ENCODE results near the gene KCNMA1.

KCNMA1 gene

GRCh38 chr10:77553966-77554365 lies 83.6 kb downstream of the KCNMA1 start:
- FAIRE-seq, result no peak

GRCh38 chr10:77553311-77553710 lies 84.3 kb downstream of the KCNMA1 start:
- FAIRE-seq, result no peak

GRCh38 chr10:77552252-77552651 lies 85.4 kb downstream of the KCNMA1 start:
- no peak for FAIRE-seq

GRCh38 chr10:77550378-77550777 lies 87.2 kb downstream of the KCNMA1 start:
- no peak for FAIRE-seq

GRCh38 chr10:77548671-77549070 lies 88.9 kb downstream of the KCNMA1 start:
- FAIRE-seq, result no peak

- FAIRE-seq, result no peak
Observed at GRCh38 chr10:77548157-77548556, 89.5 kb downstream of the KCNMA1 start.

GRCh38 chr10:77547307-77548050 lies 90.1 kb downstream of the KCNMA1 start:
- FAIRE-seq, result no peak

GRCh38 chr10:77546042-77546441 lies 91.6 kb downstream of the KCNMA1 start:
- FAIRE-seq, result no peak

GRCh38 chr10:77545585-77545984 lies 92.0 kb downstream of the KCNMA1 start:
- no peak for FAIRE-seq

GRCh38 chr10:77544617-77545016 lies 93.0 kb downstream of the KCNMA1 start:
- FAIRE-seq, result no peak

- no peak for FAIRE-seq
Observed at GRCh38 chr10:77542710-77543259, 94.8 kb downstream of the KCNMA1 start.

- no peak for FAIRE-seq
Observed at GRCh38 chr10:77541944-77542343, 95.7 kb downstream of the KCNMA1 start.

- FAIRE-seq, result no peak
Observed at GRCh38 chr10:77541247-77541646, 96.4 kb downstream of the KCNMA1 start.

- FAIRE-seq, result no peak
Observed at GRCh38 chr10:77539147-77539935, 98.3 kb downstream of the KCNMA1 start.

- no peak for FAIRE-seq
Observed at GRCh38 chr10:77537720-77538373, 99.8 kb downstream of the KCNMA1 start.

GRCh38 chr10:77537071-77537470 lies 100.5 kb downstream of the KCNMA1 start:
- FAIRE-seq, result no peak

- FAIRE-seq, result no peak
Observed at GRCh38 chr10:77533887-77534278, 103.7 kb downstream of the KCNMA1 start.

GRCh38 chr10:77533146-77533886 lies 104.3 kb downstream of the KCNMA1 start:
- FAIRE-seq, result no peak

- FAIRE-seq, result no peak
Observed at GRCh38 chr10:77532068-77532467, 105.5 kb downstream of the KCNMA1 start.

- FAIRE-seq, result no peak
Observed at GRCh38 chr10:77531441-77532001, 106.1 kb downstream of the KCNMA1 start.

GRCh38 chr10:77530011-77530410 lies 107.6 kb downstream of the KCNMA1 start:
- no peak for FAIRE-seq

- FAIRE-seq, result no peak
Observed at GRCh38 chr10:77529050-77529576, 108.5 kb downstream of the KCNMA1 start.

Data from colon (tissue), 2 donors.